ENCODE results near the gene DNAH17. TPM values are rescaled to one million over a fixed set of nuclear protein-coding genes. Genes with fewer than 3 reads are reported as not detected.

The DNAH17 gene
- polyA plus RNA-seq, 1 of the 3 experiments (the other 2 are of a cell fraction): not detected

- H3K4me1 ChIP-seq (ENCODE audit: control insufficient read depth in 1 of 2, insufficient read depth in 2 of 2, low read depth in 1 of 2, low read length in 1 of 2): peaks cover 14 to 18% of the 10 kb centered on the region in 2 experiments
- no peaks in the 10 kb centered on the region for H3K9me2 ChIP-seq
- H3K79me2 ChIP-seq (ENCODE audit: insufficient read depth): no peaks in the 10 kb centered on the region
- H3K36me3 ChIP-seq (replicated peaks in 1 of 2; ENCODE audit: control insufficient read depth in 1 of 2, insufficient read depth in 2 of 2, low read length in 1 of 2): no peaks in the 10 kb centered on the region
- TF ChIP-seq RAD21 (IDR thresholded peaks at IDR 0.05; ENCODE audit: low read length) (no peak), ZBTB33 (IDR thresholded peaks at IDR 0.05; ENCODE audit: borderline replicate concordance, low read depth) (no peak), USF1 (IDR thresholded peaks at IDR 0.05; ENCODE audit: borderline replicate concordance, low read depth) (no peak), GABPA (IDR thresholded peaks at IDR 0.05; ENCODE audit: low read depth) (no peak), REST (IDR thresholded peaks at IDR 0.05; ENCODE audit: low read depth, low read length) (no peak), POLR2AphosphoS5 (IDR thresholded peaks at IDR 0.05; ENCODE audit: low read depth, low read length) (no peak), RFX5 (IDR thresholded peaks at IDR 0.05; ENCODE audit: low read length) (no peak), EZH2phosphoT487 (IDR thresholded peaks at IDR 0.05; ENCODE audit: borderline replicate concordance, low read depth) (no peak)
- DNase-seq: no peak
- H2AFZ ChIP-seq (ENCODE audit: low read depth): no peak overlapping the region
- H3F3A ChIP-seq (replicated peaks; ENCODE audit: insufficient read depth): peaks cover 30% of the 10 kb centered on the region
- POLR2A ChIA-PET: interaction anchor here (0.6 kb wide), 1 partner anchor 1195 kb away, joined by 4 read pairs; no protein-coding TSS in a partner anchor
- no peak overlapping the region for H3K4me2 ChIP-seq
- H3K27ac ChIP-seq (ENCODE audit: low read depth in 2 of 2, low read length in 1 of 2): no peak overlapping the region
- no peaks in the 10 kb centered on the region for H3K27me3 ChIP-seq (ENCODE audit: insufficient read depth)
- no peak overlapping the region for H3K4me3 ChIP-seq (ENCODE audit: low read depth in 2 of 2, low read length in 1 of 2)
- no peaks in the 10 kb centered on the region for H4K20me1 ChIP-seq (ENCODE audit: insufficient read depth)
- 98% methylated on average over 18 of the region's 18 CpGs for WGBS (ENCODE audit: low lambda C conversion rate)
- CTCF ChIA-PET: no interaction called here
- H3K9ac ChIP-seq: no peak overlapping the region
- H3K9me3 ChIP-seq: no peaks in the 10 kb centered on the region
Measured at GRCh38 chr17:78589031-78589675, 12.0 kb upstream of the DNAH17 start.

Measured in SK-N-SH (cell line).